Psoas muscle (tissue), 8 donors: ENCODE data around the gene PRKCA. TPM values are rescaled to one million over a fixed set of nuclear protein-coding genes. Genes with fewer than 3 reads are reported as not detected.
"Not testable (repeated sequence)": the region's sequence is repeated elsewhere in the genome, so short reads cannot be mapped to it uniquely, and the experiment has no call there.

Experiments used
- ATAC-seq, 4 donors: fragments of 200-7000 bp; cut with Tn5 transposase; one replicate each; pipeline ENCODE4 v1.9.1; 2020; ENCODE audit warnings: moderate library complexity in 3 of 4, mild to moderate bottlenecking in 2 of 4
- DNase-seq, 2 donors: peaks; one replicate each; pipeline ENCODE4 v3.0.0-alpha.2; 2020
- H3K27ac ChIP-seq: fragments of 200-600 bp; one replicate; pipeline ENCODE4 v1.8.0; 2022
- H3K27me3 ChIP-seq, 3 donors: fragments of 200-600 bp in 1 of 3; one replicate each; pipeline versions ENCODE4 v1.6.1 to v1.8.0; 2013 to 2022; ENCODE audit warnings: low read length in 2 of 3, mild to moderate bottlenecking in 2 of 3, moderate library complexity in 1 of 3; ENCODE audit not compliant: insufficient read depth in 3 of 3
- H3K36me3 ChIP-seq, 2 donors: fragments of 200-600 bp in 1 of 2; one replicate each; pipeline versions ENCODE4 v1.6.1 to v1.8.0; 2013 to 2022; ENCODE audit warnings: low read depth in 1 of 2, mild to moderate bottlenecking in 1 of 2, moderate library complexity in 1 of 2; ENCODE audit not compliant: insufficient read depth in 1 of 2
- H3K4me1 ChIP-seq: fragments of 200-600 bp; one replicate; pipeline ENCODE4 v1.8.0; 2022
- H3K4me3 ChIP-seq: fragments of 200-600 bp; one replicate; pipeline ENCODE4 v1.8.0; 2022; ENCODE audit warnings: mild to moderate bottlenecking
- H3K9me3 ChIP-seq: fragments of 200-600 bp; one replicate; pipeline ENCODE4 v1.8.0; 2022
- WGBS, 3 donors: extraction: QIAGEN DNeasy Blood & Tissue Kit; methylation state at CpG; one replicate each; pipeline versions ENCODE4 v1.1.6 to v1.1.7; 2013; 5-methylcytosine and 5-hydroxymethylcytosine counted together
- intact Hi-C, 2 donors: fragments of 100-400 bp; cut with DNase I; formaldehyde crosslinking; loops; one replicate each; pipeline versions ENCODE4 v1.11.0 to v1.14.2; 2022
- polyA plus RNA-seq, 3 donors: library from polyadenylated mRNA; stranded (reverse); fragments of 200-250 nt; gene quantifications; one replicate each; pipeline ENCODE4 v1.2.3, GENCODE V29; 2013
- total RNA-seq, 4 donors: library from RNA; stranded (reverse); fragmentation: NEBNext Ultra II Directional in 2 of 4; extraction: Animal tissue kit (Norgen Biotek cat#: 25700) in 2 of 4; gene quantifications; one replicate each; pipeline versions ENCODE4 v1.2.1 to v1.2.4, GENCODE V29; 2021 to 2023
- TF ChIP-seq, protein P1 (sequence below): fragments of 200-600 bp; IDR thresholded peaks from one replicate; pipeline ENCODE4 v1.8.0; 2022; ENCODE audit warnings: antibody characterized with exemption
- donor health status: healthy with polysubstance abuse.
- donor health status: DM: no; HTN: no; CAD: no; lungs with moderate emphysema.
- donor health status: Bipolar disorder and iron deficiency.
- donor health status: healthy.
- donor health status: DM: yes; HTN: yes; CAD: no.
- donor health status: DM: no; HTN: no; CAD: no.
- donor health status: DM: no; HTN: no; CAD: no.
- donor health status: DM: yes; HTN: yes; CAD: no.

PRKCA gene
- total and polyA plus RNA-seq, 7 donors = 0.35 to 15.5 (median 8.2) TPM

DNA sequence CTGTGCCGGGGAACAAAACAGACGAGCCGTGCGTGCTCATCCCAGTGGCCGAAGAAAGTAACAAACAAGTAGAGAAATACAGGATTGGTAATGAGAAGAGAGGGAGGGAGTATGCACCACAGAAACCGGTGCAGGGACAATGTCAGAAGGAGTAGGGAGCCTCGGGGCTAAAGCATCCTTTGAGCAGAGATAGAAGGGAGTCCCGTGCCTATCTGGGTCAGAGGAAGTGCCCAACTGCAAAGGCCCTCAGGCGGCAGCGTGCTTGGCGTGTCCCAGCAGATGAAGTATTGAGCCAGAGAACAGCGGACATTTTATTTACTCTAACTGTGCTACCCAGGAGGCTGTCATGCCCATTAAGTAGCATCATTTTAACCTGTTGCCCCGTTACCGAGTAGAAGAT, 417.6 kb downstream of the PRKCA start:
- intact Hi-C loops = loop anchor here in 1 of 2 donors (10.0 kb wide), 1 partner anchor 445 kb away; no protein-coding TSS in a partner anchor
- TF ChIP-seq, protein P1, sequence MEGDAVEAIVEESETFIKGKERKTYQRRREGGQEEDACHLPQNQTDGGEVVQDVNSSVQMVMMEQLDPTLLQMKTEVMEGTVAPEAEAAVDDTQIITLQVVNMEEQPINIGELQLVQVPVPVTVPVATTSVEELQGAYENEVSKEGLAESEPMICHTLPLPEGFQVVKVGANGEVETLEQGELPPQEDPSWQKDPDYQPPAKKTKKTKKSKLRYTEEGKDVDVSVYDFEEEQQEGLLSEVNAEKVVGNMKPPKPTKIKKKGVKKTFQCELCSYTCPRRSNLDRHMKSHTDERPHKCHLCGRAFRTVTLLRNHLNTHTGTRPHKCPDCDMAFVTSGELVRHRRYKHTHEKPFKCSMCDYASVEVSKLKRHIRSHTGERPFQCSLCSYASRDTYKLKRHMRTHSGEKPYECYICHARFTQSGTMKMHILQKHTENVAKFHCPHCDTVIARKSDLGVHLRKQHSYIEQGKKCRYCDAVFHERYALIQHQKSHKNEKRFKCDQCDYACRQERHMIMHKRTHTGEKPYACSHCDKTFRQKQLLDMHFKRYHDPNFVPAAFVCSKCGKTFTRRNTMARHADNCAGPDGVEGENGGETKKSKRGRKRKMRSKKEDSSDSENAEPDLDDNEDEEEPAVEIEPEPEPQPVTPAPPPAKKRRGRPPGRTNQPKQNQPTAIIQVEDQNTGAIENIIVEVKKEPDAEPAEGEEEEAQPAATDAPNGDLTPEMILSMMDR = no peak
- no peak for ATAC-seq

DNA sequence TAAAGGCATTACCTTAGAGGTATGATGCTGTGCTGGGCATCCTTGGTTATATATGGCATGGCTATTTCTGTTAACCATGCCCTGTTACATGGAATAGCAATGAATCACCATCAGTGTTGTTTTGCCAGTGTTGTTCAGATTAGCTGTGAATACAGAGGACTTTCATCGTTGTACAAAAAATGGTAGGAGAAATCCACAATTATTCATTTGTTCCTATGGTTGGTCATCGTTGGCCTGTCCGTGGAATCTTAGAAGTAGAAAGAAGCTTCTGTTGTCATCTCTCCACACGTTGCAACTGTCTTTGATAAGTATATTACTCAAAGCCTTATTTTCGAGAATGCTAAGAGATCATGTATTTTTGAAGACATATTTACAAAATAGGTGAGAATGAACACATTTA, 418.2 kb downstream of the PRKCA start:
- Histone ChIP-seq H3K27me3 (no peaks in the 10 kb centered on the region), H3K27ac (no peak overlapping the region), H3K4me3 (no peak overlapping the region), H3K9me3 (no peaks in the 10 kb centered on the region), H3K36me3 (no peaks in the 10 kb centered on the region), H3K4me1 (peaks cover 2% of the 10 kb centered on the region)
- ATAC-seq (no peak), DNase-seq (no peak)
- 92% methylated on average over 5 of the region's 5 CpGs for WGBS, 3 donors
- intact Hi-C loops = loop anchor here in 1 of 2 donors (10.0 kb wide), 1 partner anchor 444 kb away; no protein-coding TSS in a partner anchor
- TF ChIP-seq, protein P1 = no peak

More for the DNA sequence above, 417.6 kb downstream of the PRKCA start:
- H3K4me3 ChIP-seq = no peak overlapping the region
- H3K27ac ChIP-seq = no peak overlapping the region
- no peaks in the 10 kb centered on the region for H3K36me3 ChIP-seq
- no peaks in the 10 kb centered on the region for H3K9me3 ChIP-seq
- 86 to 93% (median 89%) methylated on average over 14 of the region's 14 CpGs for WGBS, 3 donors
- DNase-seq = no peak
- no peaks in the 10 kb centered on the region for H3K27me3 ChIP-seq
- H3K4me1 ChIP-seq = peaks cover 7% of the 10 kb centered on the region

DNA sequence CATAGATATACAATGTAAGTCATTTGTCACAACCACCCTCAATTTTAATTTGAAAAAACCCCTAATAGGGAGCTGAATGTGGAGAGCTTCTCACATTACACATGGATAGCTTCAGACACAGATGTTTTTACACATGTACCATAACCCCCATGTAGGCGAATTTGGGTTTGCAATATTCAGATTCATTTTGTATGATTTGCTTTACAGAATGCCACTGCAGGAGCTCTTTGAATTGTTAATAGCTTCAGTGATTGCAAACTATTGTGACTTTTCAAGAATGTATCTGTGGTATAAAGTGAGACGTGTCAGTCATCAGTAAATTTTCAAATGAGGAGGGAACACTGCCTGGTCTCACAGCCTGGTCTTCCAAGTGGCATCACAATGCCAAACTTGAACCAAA, 419.9 kb downstream of the PRKCA start:
- TF ChIP-seq, protein P1 = no peak
- DNase-seq (no peak), ATAC-seq (no peak)
- Histone ChIP-seq H3K9me3 (no peaks in the 10 kb centered on the region), H3K27ac (no peak overlapping the region), H3K27me3 (no peaks in the 10 kb centered on the region), H3K4me3 (no peak overlapping the region), H3K36me3 (no peaks in the 10 kb centered on the region), H3K4me1 (no peaks in the 10 kb centered on the region)
- 92 to 96% (median 93%) methylated on average over 2 of the region's 2 CpGs for WGBS, 3 donors
- intact Hi-C loops = loop anchor here in 1 of 2 donors (10.0 kb wide), 1 partner anchor 442 kb away; no protein-coding TSS in a partner anchor

DNA sequence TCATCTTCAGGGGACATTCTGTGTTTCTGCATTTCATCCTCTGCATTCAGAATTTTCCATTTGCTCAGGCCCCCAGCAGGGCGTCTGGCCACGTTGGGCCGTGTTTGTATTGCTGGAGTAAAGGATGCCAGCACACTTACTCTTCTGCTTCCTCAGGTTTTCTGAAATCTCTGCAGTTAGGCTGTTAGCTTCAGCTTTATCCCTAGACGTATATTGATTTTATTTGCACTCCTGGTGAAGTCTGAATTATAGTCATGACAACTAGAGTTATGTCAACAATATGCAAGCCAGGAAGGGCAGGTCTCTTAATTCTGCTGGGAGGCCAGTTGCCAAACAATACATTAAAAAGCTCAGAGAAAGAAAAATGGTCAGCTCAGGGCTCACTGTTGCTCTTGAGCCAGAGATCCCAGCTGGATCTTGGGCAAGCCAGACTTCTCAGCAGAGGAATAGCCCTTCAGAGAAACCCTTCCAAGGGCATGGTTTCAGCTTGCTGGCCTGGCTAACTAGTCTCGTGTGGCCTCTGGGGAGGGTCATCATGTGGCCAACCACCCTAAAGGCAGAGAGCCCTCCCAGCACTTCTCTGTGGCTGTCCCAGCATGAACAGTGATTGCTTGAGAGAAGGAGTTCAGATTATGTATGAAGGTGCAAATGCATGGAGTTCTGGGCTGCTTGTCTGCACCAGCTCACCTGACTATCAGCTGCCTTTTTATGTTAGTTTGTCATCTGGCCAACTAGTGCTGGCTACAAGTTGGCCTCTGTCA, 422.3 kb downstream of the PRKCA start:
- ATAC-seq = no peak
- H3K36me3 ChIP-seq = no peaks in the 10 kb centered on the region
- WGBS, 3 donors = 26 to 31% (median 27%) methylated on average over 5 of the region's 5 CpGs
- no peaks in the 10 kb centered on the region for H3K9me3 ChIP-seq
- intact Hi-C loops = loop anchor here (5.0 to 10.0 kb wide), 3 partner anchors 178 to 440 kb away; no protein-coding TSS in a partner anchor
- H3K27me3 ChIP-seq = no peaks in the 10 kb centered on the region
- peak in 1 of 2 donors; percentile 51 for DNase-seq
- TF ChIP-seq, protein P1 = no peak
- no peaks in the 10 kb centered on the region for H3K4me1 ChIP-seq
- no peak overlapping the region for H3K4me3 ChIP-seq
- no peak overlapping the region for H3K27ac ChIP-seq

DNA sequence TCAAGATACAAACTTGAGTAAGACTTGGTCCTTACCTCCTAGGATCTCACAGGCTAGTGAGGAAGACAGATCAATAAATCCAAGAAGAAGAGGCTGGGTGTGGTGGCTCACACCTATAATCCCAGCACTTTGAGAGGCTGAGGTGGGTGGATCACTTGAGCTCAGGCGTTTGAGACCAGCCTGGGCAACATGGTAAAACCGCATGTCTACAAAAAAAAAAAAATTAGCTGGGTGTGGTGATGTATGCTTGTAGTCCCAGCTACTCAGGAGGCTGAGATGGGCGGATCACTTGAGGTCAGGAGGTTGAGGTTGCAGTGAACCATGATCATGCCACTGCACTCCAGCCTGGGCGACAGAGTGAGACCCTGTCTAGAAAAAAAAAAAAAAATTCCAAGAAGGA, 423.0 kb downstream of the PRKCA start:
- intact Hi-C loops = loop anchor here (5.0 to 10.0 kb wide), 3 partner anchors 177 to 439 kb away; no protein-coding TSS in a partner anchor
- 85 to 87% (median 87%) methylated on average over 4 of the region's 4 CpGs for WGBS, 3 donors

More for the DNA sequence above, 423.0 kb downstream of the PRKCA start:
- H3K27ac ChIP-seq, ATAC-seq, H3K9me3 ChIP-seq, H3K27me3 ChIP-seq, H3K36me3 ChIP-seq, DNase-seq, H3K4me3 ChIP-seq, H3K4me1 ChIP-seq: not testable (repeated sequence)
